Measurements from ENCODE around the gene ASAP3. TPM values are rescaled to one million over a fixed set of nuclear protein-coding genes. Genes with fewer than 3 reads are reported as not detected.

Gene ASAP3
- total and polyA plus RNA-seq, 9 of the 15 experiments (the other 6 are each of a cell fraction or from before 2014, with no cell fraction given) = 1.7 to 31.2 (median 17.4) TPM

- TF ChIP-seq ZBTB33 (CRISPR knock-in tag; IDR thresholded peaks at IDR 0.05) = no peak
- TF ChIP-seq ZFP30 (CRISPR knock-in tag; IDR thresholded peaks at IDR 0.05; ENCODE audit: borderline replicate concordance) = no peak
- peak; percentile 83 for TF ChIP-seq MAX (CRISPR knock-in tag; IDR thresholded peaks at IDR 0.05)
- no peak for TF ChIP-seq RFX7 (CRISPR knock-in tag; IDR thresholded peaks at IDR 0.05)
- no peak for TF ChIP-seq ZNF408 (CRISPR knock-in tag; IDR thresholded peaks at IDR 0.05; ENCODE audit: low read depth)
- TF ChIP-seq MITF (IDR thresholded peaks at IDR 0.05) = no peak
- TF ChIP-seq CTBP1 (IDR thresholded peaks at IDR 0.05; ENCODE audit: borderline replicate concordance) = peak; percentile 76
- TF ChIP-seq MYBL2 (IDR thresholded peaks at IDR 0.05; ENCODE audit: low read depth) = no peak
- TF ChIP-seq MYBL2 (CRISPR knock-in tag; IDR thresholded peaks at IDR 0.05; ENCODE audit: borderline replicate concordance) = no peak
- TF ChIP-seq GATA2 (CRISPR knock-in tag; IDR thresholded peaks at IDR 0.05) = no peak
- no peak for TF ChIP-seq POLR3A (IDR thresholded peaks at IDR 0.05; ENCODE audit: borderline replicate concordance, extremely low read depth, insufficient read depth, insufficient read length)
- TF ChIP-seq SMARCA5 (IDR thresholded peaks at IDR 0.05) = peak; percentile 98
- TF ChIP-seq HNRNPLL (IDR thresholded peaks at IDR 0.05; ENCODE audit: low read depth, low read length, poor library complexity, severe bottlenecking) = no peak
- no peak for TF ChIP-seq SMAD2 (IDR thresholded peaks at IDR 0.05; ENCODE audit: low read depth, low read length)
- peak; percentile 55 for TF ChIP-seq PHF20 (IDR thresholded peaks at IDR 0.05; ENCODE audit: partially characterized antibody)
- TF ChIP-seq IFI16 (CRISPR knock-in tag; IDR thresholded peaks at IDR 0.05) = no peak
- peak; percentile 66; the same call in 1 of the 2 replicates for TF ChIP-seq SUPT5H (IDR thresholded peaks at IDR 0.05)
- TF ChIP-seq BCLAF1 (IDR thresholded peaks at IDR 0.05; ENCODE audit: borderline replicate concordance in 1 of 2, control insufficient read depth in 1 of 2, low read depth in 2 of 2, low read length in 1 of 2) = no peak
- TF ChIP-seq POLR2AphosphoS5 (IDR thresholded peaks at IDR 0.05; ENCODE audit: control insufficient read depth, insufficient read depth, low read depth, low read length) = no peak
- no peak for TF ChIP-seq ZNF551 (CRISPR knock-in tag; IDR thresholded peaks at IDR 0.05)
Observed at GRCh38 chr1:23484253-23485001, 448 bp upstream of the ASAP3 start (continued).
